Transverse colon (tissue), 4 donors: ENCODE results near the gene BPIFB3.

Experiments used
- POLR2A ChIP-seq: fragments of 450-650 bp; IDR thresholded peaks from one replicate; pipeline ENCODE4 v1.6.1; 2016; ENCODE audit warnings: antibody characterized with exemption, mild to moderate bottlenecking, moderate library complexity
- POLR2AphosphoS5 ChIP-seq, 3 donors: sonication (generic); formaldehyde crosslinking; IDR thresholded peaks; one replicate each; pipeline ENCODE4 v1.6.1; 2016; ENCODE audit warnings: antibody characterized with exemption in 3 of 3
- TF ChIP-seq, protein P1 (sequence below), 5 experiments: fragments of 200-600 bp in 3 of 5; fragments of 450-650 bp in 2 of 5; sonication (generic) in 3 of 5; IDR thresholded peaks; 1 replicate in 2 of 5; 2 replicates in 3 of 5; pipeline ENCODE4 v1.5.1; 2016 to 2017; ENCODE audit warnings: antibody characterized with exemption in 5 of 5, inconsistent platforms in 3 of 5, mild to moderate bottlenecking in 2 of 5, moderate library complexity in 1 of 5

GRCh38 chr20:33108661-33109060 lies 55.0 kb downstream of the BPIFB3 start:
- TF ChIP-seq POLR2AphosphoS5 (IDR thresholded peaks at IDR 0.05) = no peak
- TF ChIP-seq, protein P1, sequence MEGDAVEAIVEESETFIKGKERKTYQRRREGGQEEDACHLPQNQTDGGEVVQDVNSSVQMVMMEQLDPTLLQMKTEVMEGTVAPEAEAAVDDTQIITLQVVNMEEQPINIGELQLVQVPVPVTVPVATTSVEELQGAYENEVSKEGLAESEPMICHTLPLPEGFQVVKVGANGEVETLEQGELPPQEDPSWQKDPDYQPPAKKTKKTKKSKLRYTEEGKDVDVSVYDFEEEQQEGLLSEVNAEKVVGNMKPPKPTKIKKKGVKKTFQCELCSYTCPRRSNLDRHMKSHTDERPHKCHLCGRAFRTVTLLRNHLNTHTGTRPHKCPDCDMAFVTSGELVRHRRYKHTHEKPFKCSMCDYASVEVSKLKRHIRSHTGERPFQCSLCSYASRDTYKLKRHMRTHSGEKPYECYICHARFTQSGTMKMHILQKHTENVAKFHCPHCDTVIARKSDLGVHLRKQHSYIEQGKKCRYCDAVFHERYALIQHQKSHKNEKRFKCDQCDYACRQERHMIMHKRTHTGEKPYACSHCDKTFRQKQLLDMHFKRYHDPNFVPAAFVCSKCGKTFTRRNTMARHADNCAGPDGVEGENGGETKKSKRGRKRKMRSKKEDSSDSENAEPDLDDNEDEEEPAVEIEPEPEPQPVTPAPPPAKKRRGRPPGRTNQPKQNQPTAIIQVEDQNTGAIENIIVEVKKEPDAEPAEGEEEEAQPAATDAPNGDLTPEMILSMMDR (IDR thresholded peaks at IDR 0.05) = no peak
- TF ChIP-seq POLR2A = no peak
